COLO829 (cell line): ENCODE results near the gene CTSF.
"Not testable (repeated sequence)": the region's sequence is repeated elsewhere in the genome, so short reads cannot be mapped to it uniquely, and the experiment has no call there.

Experiments used
- DNase-seq: peaks from one replicate; pipeline ENCODE4 v3.0.0; 2012; ENCODE audit warnings: low spot score

Gene CTSF

GRCh38 chr11:66559142-66559865, 9.1 kb downstream of the CTSF start:
- DNase-seq, result no peak

- DNase-seq, result no peak
These were observed 10.6 kb downstream of the CTSF start for GRCh38 chr11:66557733-66558326.

GRCh38 chr11:66556086-66556485, 12.3 kb downstream of the CTSF start:
- no peak for DNase-seq

- DNase-seq, result no peak
These were observed 13.0 kb downstream of the CTSF start for GRCh38 chr11:66555416-66555815.

- no peak for DNase-seq
These were observed 13.8 kb downstream of the CTSF start for GRCh38 chr11:66554602-66555001.

GRCh38 chr11:66550887-66551286, 17.5 kb downstream of the CTSF start:
- DNase-seq, result no peak

GRCh38 chr11:66549696-66550095, 18.7 kb downstream of the CTSF start:
- DNase-seq, result no peak

GRCh38 chr11:66548774-66549630, 19.4 kb downstream of the CTSF start:
- no peak for DNase-seq

GRCh38 chr11:66548041-66548440, 20.4 kb downstream of the CTSF start:
- DNase-seq, result no peak

- DNase-seq, result no peak
These were observed 20.8 kb downstream of the CTSF start for GRCh38 chr11:66547662-66548009.

GRCh38 chr11:66546966-66547661, 21.3 kb downstream of the CTSF start:
- no peak for DNase-seq

GRCh38 chr11:66546368-66546965, 21.9 kb downstream of the CTSF start, which contains the start of gene ACTN3:
Gene ACTN3, plus strand, starts transcription at chr11:66546903. Its CDS starts 35 bp downstream, at chr11:66546938.
- DNase-seq, result no peak

GRCh38 chr11:66545701-66546367, 22.6 kb downstream of the CTSF start, which contains the start of gene ZDHHC24:
Gene ZDHHC24, minus strand, starts transcription at chr11:66546048. Its CDS starts 45 bp downstream, at chr11:66546003.
- peak; percentile 95 for DNase-seq

GRCh38 chr11:66544952-66545351, 23.5 kb downstream of the CTSF start:
- not testable (repeated sequence) for DNase-seq

GRCh38 chr11:66543263-66544107, 24.9 kb downstream of the CTSF start:
- no peak for DNase-seq

- DNase-seq, result no peak
These were observed 26.0 kb downstream of the CTSF start for GRCh38 chr11:66542362-66542761.

GRCh38 chr11:66541892-66542291, 26.5 kb downstream of the CTSF start:
- DNase-seq, result no peak

GRCh38 chr11:66540598-66540997, 27.8 kb downstream of the CTSF start:
- DNase-seq, result not testable (repeated sequence)

GRCh38 chr11:66539870-66540213, 28.6 kb downstream of the CTSF start:
- no peak for DNase-seq

- no peak for DNase-seq
These were observed 29.1 kb downstream of the CTSF start for GRCh38 chr11:66539170-66539869.
